ENCODE measurements around the gene ITPR3.

- TF ChIP-seq PKNOX1 (IDR thresholded peaks at IDR 0.05) (no peak), CTBP1 (IDR thresholded peaks at IDR 0.05; ENCODE audit: borderline replicate concordance) (no peak), SUZ12 (IDR thresholded peaks at IDR 0.05) (no peak), ARNT (IDR thresholded peaks at IDR 0.05) (no peak)
These were observed 72.3 kb downstream of the ITPR3 start for GRCh38 chr6:33693186-33694105.

All from HEK293T (cell line).